ENCODE results near the gene UNC13C. TPM values are rescaled to one million over a fixed set of nuclear protein-coding genes. Genes with fewer than 3 reads are reported as not detected.

Gene UNC13C
- total RNA-seq, 4 donors from 2014 or later = 0.17 to 0.44 TPM; not detected in 2

GRCh38 chr15:53985562-53985961, 7.3 kb downstream of the UNC13C start:
- no peak for TF ChIP-seq CTCF (IDR thresholded peaks at IDR 0.05; ENCODE audit: low read depth)

DNA sequence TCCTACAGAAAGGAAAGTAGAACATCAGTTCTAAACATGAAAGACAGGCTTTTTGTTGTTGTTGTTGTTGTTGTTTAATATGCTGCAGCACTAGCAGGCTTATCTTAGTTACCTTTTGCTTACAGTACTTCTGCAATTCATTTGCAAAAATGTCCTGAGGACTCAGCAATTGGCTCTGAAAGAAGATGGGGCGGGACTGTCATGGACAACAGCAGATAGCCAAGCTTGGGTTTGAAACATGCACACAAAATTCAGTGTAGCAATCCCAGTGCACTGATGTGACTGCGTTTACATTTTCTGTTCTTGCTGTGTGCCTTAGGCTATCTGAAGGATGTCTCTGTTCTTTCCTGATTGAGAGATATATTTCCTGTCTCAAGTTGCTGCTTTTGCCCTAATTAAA, 9.2 kb downstream of the UNC13C start:
- TF ChIP-seq CTCF (IDR thresholded peaks at IDR 0.05; ENCODE audit: low read depth) = no peak

DNA sequence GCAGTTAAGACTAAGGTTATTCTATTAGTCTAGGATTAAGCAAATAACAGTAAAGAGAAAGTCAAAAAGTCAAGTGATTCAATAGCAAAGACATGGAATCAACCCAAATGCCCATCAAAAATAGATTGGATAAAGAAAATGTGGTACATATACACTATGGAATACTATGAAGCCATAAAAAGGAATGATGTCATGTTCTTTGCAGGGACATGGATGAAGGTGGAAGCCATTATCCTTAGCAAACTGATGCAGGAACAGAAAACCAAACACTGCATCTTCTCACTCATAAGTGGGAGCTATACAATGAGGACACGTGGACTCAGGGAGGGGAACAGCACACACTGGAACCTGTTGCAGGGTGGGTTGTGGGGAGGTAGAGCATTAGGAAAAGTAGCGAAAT, 29.0 kb downstream of the UNC13C start:
- TF ChIP-seq CTCF (IDR thresholded peaks at IDR 0.05; ENCODE audit: low read depth) = no peak

- no peak for TF ChIP-seq CTCF (IDR thresholded peaks at IDR 0.05; ENCODE audit: low read depth)
Measured at GRCh38 chr15:54011656-54012055, 33.4 kb downstream of the UNC13C start.

DNA sequence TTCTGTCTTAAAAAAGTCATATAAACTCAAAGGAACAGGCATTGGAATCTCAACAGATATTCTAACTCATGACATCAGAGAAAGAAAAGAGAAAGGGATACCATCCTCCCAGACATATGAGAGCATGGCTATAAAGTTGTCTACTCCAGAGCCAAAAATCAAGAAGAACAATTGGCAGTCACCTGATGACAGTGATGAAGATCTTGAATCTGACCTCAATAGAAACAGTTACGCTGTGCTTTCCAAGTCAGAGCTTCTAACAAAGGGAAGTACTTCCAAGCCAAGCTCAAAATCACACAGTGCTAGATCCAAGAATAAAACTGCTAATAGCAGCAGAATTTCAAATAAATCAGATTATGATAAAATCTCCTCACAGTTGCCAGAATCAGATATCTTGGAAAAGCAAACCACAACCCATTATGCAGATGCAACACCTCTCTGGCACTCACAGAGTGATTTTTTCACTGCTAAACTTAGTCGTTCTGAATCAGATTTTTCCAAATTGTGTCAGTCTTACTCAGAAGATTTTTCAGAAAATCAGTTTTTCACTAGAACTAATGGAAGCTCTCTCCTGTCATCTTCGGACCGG, 35.9 kb downstream of the UNC13C start:
- no peak for TF ChIP-seq CTCF (IDR thresholded peaks at IDR 0.05; ENCODE audit: low read depth)

DNA sequence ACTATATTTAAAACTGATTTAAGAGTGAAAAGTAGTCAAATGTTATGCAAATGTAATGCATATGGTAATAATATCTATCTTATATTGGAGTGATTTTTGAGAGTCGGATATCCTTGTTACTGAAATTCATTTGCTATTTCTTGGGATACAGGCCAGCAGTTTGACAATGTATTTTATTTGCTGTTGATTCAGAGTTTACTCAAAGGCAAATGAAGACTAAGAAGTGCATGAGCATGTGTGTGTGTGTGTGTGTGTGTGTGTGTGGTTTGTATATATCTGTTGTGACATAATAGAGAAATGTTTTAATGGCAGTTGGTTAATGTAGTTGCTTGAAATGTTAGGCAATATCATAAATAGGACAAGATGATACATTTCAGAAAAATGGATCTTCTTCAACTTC, 39.0 kb downstream of the UNC13C start:
- no peak for TF ChIP-seq CTCF (IDR thresholded peaks at IDR 0.05; ENCODE audit: low read depth)

GRCh38 chr15:54017959-54018358, 39.7 kb downstream of the UNC13C start:
- TF ChIP-seq CTCF (IDR thresholded peaks at IDR 0.05; ENCODE audit: low read depth) = no peak
